NB4 (cell line): ENCODE measurements around the gene OOSP4B.

ENCODE experiments used
- DNase-seq: peaks from one replicate; pipeline ENCODE4 v3.0.0; 2010; ENCODE audit warnings: low read depth
- H3K4me3 ChIP-seq: one replicate; pipeline ENCODE4 v1.5.1; 2011; ENCODE audit warnings: mild to moderate bottlenecking, low read depth, low read length, moderate library complexity
- MYC ChIP-seq: IDR thresholded peaks from 2 replicates; pipeline ENCODE4 v1.6.1; 2011; ENCODE audit warnings: low read depth, low read length
- POLR2A ChIP-seq: IDR thresholded peaks from 2 replicates; pipeline ENCODE4 v1.6.1; 2011; ENCODE audit warnings: mild to moderate bottlenecking; ENCODE audit not compliant: insufficient read length; ENCODE audit errors: extremely low read depth
- TF ChIP-seq, protein P1 (sequence below): IDR thresholded peaks from one replicate; pipeline ENCODE4 v1.5.1; 2012; ENCODE audit warnings: low read depth, low read length
- TF ChIP-seq, protein P2 (sequence below): IDR thresholded peaks from 2 replicates; pipeline ENCODE4 v1.6.1; 2011; ENCODE audit warnings: low read depth, low read length

Gene OOSP4B

DNA sequence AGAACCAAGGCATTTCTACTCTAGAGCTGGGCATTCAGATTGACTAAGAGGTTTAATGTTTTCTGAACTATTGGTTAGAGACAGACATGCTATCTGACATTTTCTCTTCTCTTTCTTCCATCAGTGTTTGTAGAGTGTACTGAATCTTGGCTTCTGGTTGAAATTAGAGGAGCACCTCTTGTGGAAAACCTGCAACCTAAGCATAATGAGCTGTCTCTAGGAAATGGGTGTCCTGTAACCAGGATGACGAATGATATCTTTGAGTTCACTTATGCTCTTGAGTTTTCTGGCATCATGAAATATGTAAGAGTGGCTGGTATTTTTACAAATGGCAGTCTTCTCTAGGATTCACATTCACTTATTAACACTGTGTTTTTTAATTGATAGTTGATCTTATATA lies 33.8 kb upstream of the OOSP4B start:
- no peak for DNase-seq
- H3K4me3 ChIP-seq = no peak overlapping the region
- TF ChIP-seq MYC (no peak), POLR2A (no peak)
- TF ChIP-seq, protein P1, sequence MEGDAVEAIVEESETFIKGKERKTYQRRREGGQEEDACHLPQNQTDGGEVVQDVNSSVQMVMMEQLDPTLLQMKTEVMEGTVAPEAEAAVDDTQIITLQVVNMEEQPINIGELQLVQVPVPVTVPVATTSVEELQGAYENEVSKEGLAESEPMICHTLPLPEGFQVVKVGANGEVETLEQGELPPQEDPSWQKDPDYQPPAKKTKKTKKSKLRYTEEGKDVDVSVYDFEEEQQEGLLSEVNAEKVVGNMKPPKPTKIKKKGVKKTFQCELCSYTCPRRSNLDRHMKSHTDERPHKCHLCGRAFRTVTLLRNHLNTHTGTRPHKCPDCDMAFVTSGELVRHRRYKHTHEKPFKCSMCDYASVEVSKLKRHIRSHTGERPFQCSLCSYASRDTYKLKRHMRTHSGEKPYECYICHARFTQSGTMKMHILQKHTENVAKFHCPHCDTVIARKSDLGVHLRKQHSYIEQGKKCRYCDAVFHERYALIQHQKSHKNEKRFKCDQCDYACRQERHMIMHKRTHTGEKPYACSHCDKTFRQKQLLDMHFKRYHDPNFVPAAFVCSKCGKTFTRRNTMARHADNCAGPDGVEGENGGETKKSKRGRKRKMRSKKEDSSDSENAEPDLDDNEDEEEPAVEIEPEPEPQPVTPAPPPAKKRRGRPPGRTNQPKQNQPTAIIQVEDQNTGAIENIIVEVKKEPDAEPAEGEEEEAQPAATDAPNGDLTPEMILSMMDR = no peak
- TF ChIP-seq, protein P2, sequence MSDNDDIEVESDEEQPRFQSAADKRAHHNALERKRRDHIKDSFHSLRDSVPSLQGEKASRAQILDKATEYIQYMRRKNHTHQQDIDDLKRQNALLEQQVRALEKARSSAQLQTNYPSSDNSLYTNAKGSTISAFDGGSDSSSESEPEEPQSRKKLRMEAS = no peak

DNA sequence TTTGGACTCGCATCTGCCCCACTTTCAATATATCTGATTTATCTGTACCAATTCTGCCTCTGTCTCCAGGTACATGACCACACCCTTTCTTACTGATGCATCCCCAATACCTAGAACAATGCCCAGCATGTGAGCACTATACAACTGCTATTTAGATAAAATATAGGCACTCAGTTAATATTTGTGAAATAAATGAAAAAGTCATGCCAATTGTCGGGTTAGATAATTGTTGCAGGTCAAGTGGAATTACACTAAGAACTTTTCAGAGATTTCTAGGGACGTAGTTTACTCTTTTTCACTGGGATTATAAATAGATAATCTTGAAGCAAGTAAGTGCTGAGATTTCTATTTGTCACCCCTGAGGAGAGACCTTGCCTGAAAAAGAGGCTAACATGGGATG lies 32.6 kb upstream of the OOSP4B start:
- no peak overlapping the region for H3K4me3 ChIP-seq

DNA sequence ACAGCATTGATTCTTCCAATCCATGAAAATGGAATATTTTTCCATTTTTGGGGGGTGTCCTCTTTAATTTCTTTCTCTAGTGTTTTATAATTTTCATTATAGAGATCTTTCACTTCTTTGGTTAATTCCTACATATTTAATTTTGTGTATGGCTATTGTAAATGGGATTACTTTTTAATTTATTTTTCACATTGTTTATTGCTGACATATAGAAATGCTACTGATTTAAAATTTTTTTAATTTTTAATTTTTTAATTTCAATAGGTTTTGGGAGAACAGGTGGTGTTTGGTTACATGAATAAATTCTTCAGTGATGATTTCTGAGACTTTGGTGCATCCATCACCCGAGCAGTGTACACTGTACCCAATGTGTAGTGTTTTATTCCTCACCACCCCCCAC lies 26.6 kb upstream of the OOSP4B start:
- TF ChIP-seq MYC (no peak), POLR2A (no peak)
- TF ChIP-seq, protein P1 = no peak
- DNase-seq = no peak
- H3K4me3 ChIP-seq = no peak overlapping the region

More for the DNA sequence above, 32.6 kb upstream of the OOSP4B start:
- DNase-seq = no peak
- TF ChIP-seq POLR2A (no peak), MYC (no peak)
- TF ChIP-seq, protein P2 = no peak
- TF ChIP-seq, protein P1 = no peak

DNA sequence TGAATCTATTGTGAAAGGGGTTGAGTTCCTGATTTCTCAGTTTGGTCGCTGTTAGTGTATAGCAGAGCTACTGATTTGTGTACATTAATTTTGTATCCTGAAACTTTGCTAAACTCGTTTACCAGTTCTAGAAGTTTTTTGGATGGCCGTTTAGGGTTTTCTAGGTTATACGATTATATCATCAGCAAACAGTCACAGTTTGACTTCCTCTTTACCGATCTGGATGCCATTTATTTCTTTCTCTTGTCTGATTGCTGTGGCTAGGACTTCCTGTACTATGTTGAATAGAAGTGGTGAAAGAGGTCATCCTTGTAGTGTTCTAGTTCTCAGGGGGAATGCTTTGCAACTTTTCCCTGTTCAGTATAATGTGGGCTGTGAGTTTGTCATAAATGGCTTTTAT lies 24.6 kb upstream of the OOSP4B start:
- TF ChIP-seq, protein P1 = no peak
- no peak overlapping the region for H3K4me3 ChIP-seq
- peak; percentile 15 for DNase-seq

DNA sequence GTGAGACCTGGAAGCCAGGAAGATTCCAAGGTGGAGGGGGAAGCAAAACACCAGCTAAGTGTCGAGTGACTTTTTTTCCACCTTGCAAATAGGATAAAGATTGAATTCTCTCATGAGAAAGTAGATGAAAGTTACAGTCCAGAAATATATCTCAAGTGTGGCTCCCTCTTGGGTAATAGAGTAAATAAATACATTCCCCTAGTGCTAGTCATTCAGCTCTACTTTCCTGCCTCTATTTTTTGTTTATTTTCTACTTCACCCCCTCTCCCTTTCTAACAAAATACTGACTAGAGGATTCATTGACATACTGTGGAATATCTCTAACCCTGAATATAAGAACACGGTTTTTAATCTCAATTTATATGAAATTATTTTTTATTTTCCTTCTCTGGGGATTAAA lies 19.2 kb upstream of the OOSP4B start:
- DNase-seq = no peak
- H3K4me3 ChIP-seq = no peak overlapping the region
- TF ChIP-seq MYC = no peak
- TF ChIP-seq, protein P1 = no peak
- TF ChIP-seq, protein P2 = no peak
- no peak for TF ChIP-seq POLR2A

DNA sequence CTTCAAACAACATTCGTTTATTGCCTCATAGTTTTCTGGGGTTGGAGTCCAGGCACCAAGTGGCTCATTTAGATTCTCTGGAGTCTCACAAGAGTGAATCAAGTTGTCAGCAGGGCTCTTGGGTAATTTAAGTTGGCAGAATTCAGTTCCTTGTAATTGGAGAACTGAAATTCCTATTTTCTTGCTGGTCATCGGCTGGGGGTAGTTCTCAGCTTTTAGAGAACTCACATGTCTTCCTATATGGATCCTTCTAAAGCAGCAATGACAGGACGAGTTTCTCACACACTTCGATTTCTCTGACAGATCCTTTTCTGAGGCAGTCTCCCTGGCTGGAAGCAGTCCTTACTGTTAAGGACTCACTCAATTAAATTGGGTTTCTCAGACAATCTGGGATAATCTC lies 17.3 kb upstream of the OOSP4B start:
- TF ChIP-seq MYC (no peak), POLR2A (no peak)
- TF ChIP-seq, protein P2 = no peak
- TF ChIP-seq, protein P1 = no peak
- H3K4me3 ChIP-seq = no peak overlapping the region
- no peak for DNase-seq
